GM12873 (cell line): ENCODE data around the gene MGLL.

Source experiments
- TF ChIP-seq, protein P1 (sequence below): IDR thresholded peaks from 2 replicates; pipeline ENCODE4 v1.5.1; 2012; ENCODE audit warnings: low read depth, mild to moderate bottlenecking, moderate library complexity, low read length, control low read depth; ENCODE audit not compliant: insufficient read depth; ENCODE audit errors: missing control alignments

Gene MGLL

GRCh38 chr3:127658234-127658633 lies 164.1 kb downstream of the MGLL start:
- TF ChIP-seq, protein P1, sequence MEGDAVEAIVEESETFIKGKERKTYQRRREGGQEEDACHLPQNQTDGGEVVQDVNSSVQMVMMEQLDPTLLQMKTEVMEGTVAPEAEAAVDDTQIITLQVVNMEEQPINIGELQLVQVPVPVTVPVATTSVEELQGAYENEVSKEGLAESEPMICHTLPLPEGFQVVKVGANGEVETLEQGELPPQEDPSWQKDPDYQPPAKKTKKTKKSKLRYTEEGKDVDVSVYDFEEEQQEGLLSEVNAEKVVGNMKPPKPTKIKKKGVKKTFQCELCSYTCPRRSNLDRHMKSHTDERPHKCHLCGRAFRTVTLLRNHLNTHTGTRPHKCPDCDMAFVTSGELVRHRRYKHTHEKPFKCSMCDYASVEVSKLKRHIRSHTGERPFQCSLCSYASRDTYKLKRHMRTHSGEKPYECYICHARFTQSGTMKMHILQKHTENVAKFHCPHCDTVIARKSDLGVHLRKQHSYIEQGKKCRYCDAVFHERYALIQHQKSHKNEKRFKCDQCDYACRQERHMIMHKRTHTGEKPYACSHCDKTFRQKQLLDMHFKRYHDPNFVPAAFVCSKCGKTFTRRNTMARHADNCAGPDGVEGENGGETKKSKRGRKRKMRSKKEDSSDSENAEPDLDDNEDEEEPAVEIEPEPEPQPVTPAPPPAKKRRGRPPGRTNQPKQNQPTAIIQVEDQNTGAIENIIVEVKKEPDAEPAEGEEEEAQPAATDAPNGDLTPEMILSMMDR: no peak

DNA sequence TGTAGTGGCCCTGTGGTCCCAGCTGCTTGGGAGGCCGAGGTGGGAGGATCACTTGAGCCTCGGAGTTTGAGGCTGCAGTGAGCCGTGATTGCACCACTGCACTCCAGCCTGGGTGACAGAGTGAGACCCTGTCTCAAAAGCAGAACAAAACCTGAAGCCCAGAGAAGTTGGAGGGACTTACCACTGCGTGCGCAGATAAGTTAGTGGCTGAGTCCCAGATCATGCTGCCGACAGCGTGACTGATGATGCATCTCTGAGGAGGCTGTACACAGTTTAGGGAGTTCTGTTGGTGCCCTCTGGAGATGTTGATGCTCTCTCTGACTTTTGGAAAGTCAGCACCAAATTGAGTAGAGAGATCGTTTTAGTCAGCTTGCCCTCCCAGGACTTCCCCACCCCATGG lies 165.4 kb downstream of the MGLL start:
- TF ChIP-seq, protein P1: no peak

DNA sequence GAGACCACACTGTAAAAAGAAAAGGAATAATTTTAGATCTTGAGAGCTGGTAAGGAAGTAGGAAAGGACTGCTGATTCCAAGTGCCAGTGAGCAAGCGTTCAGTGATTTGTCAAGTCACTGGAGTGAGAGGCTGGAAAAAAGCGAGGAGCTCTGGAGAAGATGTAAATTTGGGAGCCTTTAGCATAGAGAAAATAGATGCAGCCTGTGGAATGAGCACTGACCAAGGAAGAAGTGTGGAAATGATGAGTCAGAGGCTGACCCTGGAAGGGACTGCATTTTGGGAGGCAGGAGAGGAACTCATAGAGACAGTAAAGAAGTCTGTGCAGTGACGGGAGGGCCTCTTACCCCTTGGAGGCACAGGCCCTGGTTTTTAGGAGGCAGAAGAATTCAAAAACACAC lies 166.7 kb downstream of the MGLL start:
- TF ChIP-seq, protein P1: no peak

DNA sequence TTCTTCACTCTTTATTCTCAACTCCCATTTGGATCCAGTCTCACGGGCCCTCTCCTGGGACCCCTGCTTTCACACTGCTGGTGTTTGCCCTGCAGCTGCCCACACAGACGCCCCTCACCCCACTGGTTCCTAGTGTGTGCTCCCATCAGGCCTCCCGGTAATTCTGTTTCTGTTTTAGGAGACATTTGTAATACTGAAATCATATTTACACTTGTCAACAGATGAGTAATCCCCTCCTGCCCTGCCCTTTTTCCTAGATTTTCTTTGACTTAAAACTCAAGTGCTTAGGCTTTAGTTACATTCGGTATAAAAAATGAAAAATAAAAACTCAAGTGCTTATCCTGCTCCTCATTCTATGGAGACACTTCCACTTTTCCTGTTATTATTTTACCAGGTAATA lies 167.9 kb downstream of the MGLL start:
- TF ChIP-seq, protein P1: no peak

DNA sequence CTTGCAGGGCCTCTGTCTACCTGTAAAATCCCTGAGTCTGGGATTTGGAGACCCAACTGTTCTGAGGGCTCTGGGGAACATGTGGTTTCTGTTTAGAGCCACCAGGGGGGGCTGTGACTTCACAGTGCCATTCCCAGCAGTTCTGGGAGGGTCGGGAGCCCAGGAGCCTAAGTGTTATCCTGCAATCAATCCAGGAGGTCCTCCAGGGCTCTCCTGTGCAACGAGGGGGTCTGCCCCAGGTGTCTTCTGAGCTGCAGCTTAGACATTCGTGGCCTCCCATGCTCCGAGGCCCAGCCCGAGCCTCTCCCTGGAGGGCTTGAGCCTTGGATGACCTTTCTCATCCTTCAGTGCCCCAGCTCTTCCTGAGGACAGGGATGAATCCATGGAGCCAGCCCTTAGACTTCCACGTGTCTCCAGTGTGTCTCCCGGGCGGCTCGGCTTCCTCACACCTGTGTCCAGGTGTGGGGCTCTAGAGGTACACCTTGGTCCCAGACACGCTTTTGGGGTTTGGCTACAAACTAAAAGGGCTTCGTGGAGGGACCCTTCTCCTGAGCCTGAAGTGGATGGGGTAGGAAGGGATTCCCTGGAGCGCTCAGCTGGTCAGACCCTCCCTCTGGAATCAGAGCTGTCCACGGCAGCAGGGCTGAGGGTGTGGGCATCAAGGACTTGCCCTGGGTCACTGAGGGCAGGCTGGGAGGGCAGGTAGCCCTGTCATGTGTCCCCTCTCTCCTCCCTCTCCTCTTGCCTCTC lies 169.9 kb downstream of the MGLL start:
- TF ChIP-seq, protein P1: peak; percentile 87

- TF ChIP-seq, protein P1: no peak
Observed at GRCh38 chr3:127651516-127652172, 170.7 kb downstream of the MGLL start.

GRCh38 chr3:127650236-127650635 lies 172.1 kb downstream of the MGLL start:
- TF ChIP-seq, protein P1: no peak
